CD8-positive, alpha-beta memory T cell (primary cell): ENCODE data around the gene MYO1D. TPM values are rescaled to one million over a fixed set of nuclear protein-coding genes. Genes with fewer than 3 reads are reported as not detected.

Source experiments
- CTCF ChIA-PET: fragments of 350-600 bp; sonication (Branson Sonifier 250); formaldehyde crosslinking; loops from one replicate; lab custom pipeline; 2021; ENCODE audit warnings: antibody characterized with exemption; lab: Charles Lee
- POLR2A ChIA-PET: fragments of 350-600 bp; sonication (Branson Sonifier 250); formaldehyde crosslinking; loops from one replicate; lab custom pipeline; 2021; ENCODE audit warnings: antibody characterized with exemption; lab: Charles Lee
- DNase-seq, 5 donors: peaks; one replicate each; pipeline versions ENCODE4 v3.0.0 to v3.0.0-alpha.2; 2020 to 2022; ENCODE audit warnings: mixed read lengths in 1 of 5
- H3K27ac ChIP-seq: one replicate; pipeline ENCODE4 v1.7.0; 2013; ENCODE audit warnings: low read depth, mild to moderate bottlenecking, low read length, moderate library complexity
- H3K27me3 ChIP-seq: 2 replicates; pipeline ENCODE4 v1.7.0; 2013; ENCODE audit warnings: low read length, mild to moderate bottlenecking; ENCODE audit not compliant: insufficient read depth, poor library complexity, severe bottlenecking
- H3K36me3 ChIP-seq: 2 replicates; pipeline ENCODE4 v1.7.0; 2013; ENCODE audit warnings: mild to moderate bottlenecking, low read length, moderate library complexity; ENCODE audit not compliant: insufficient read depth
- H3K4me1 ChIP-seq: 2 replicates; pipeline ENCODE4 v1.7.0; 2013; ENCODE audit warnings: mild to moderate bottlenecking, low read length, moderate library complexity; ENCODE audit not compliant: insufficient read depth
- H3K4me3 ChIP-seq: 2 replicates; pipeline ENCODE4 v1.7.0; 2013; ENCODE audit warnings: mild to moderate bottlenecking, low read length
- H3K9me3 ChIP-seq: 2 replicates; pipeline ENCODE4 v1.7.0; 2013; ENCODE audit warnings: mild to moderate bottlenecking, low read length
- H3K27ac Mint-ChIP-seq, 8 donors: one replicate each; pipeline ENCODE4 v1.8.0; 2020 to 2021; ENCODE audit warnings: mixed read lengths in 8 of 8, mild to moderate bottlenecking in 6 of 8, inconsistent platforms in 3 of 8, moderate library complexity in 3 of 8
- H3K27me3 Mint-ChIP-seq, 2 donors: one replicate each; pipeline ENCODE4 v1.8.0; 2020 to 2021; ENCODE audit warnings: mixed read lengths in 2 of 2, mild to moderate bottlenecking in 1 of 2, moderate library complexity in 1 of 2
- H3K36me3 Mint-ChIP-seq, 3 donors: one replicate each; pipeline ENCODE4 v1.8.0; 2020 to 2021; ENCODE audit warnings: mixed read lengths in 3 of 3, inconsistent platforms in 1 of 3, mild to moderate bottlenecking in 1 of 3
- H3K4me1 Mint-ChIP-seq, 3 donors: one replicate each; pipeline ENCODE4 v1.8.0; 2020 to 2021; ENCODE audit warnings: mixed read lengths in 3 of 3, inconsistent platforms in 1 of 3, mild to moderate bottlenecking in 1 of 3
- H3K4me3 Mint-ChIP-seq, 7 donors: one replicate each; pipeline ENCODE4 v1.8.0; 2020 to 2021; ENCODE audit warnings: mixed read lengths in 7 of 7, mild to moderate bottlenecking in 6 of 7, moderate library complexity in 4 of 7, inconsistent platforms in 2 of 7
- H3K9me3 Mint-ChIP-seq, 5 donors: one replicate each; pipeline ENCODE4 v1.8.0; 2020 to 2022; ENCODE audit warnings: mixed read lengths in 5 of 5, mild to moderate bottlenecking in 3 of 5, moderate library complexity in 2 of 5, inconsistent platforms in 1 of 5
- polyA plus RNA-seq: library from polyadenylated mRNA; unstranded; fragments of 300-500 nt; fragmentation: Illumina TruSeq; gene quantifications from one replicate; pipeline ENCODE4 v1.2.3, GENCODE V29; 2021
- total RNA-seq, 2 experiments: library from RNA; stranded (reverse); gene quantifications; one replicate each; pipeline ENCODE4 v1.2.3, GENCODE V29; 2021

MYO1D gene
- total and polyA plus RNA-seq, 3 experiments from 2014 or later = 9.0 to 15.8 (median 11.5) TPM

DNA sequence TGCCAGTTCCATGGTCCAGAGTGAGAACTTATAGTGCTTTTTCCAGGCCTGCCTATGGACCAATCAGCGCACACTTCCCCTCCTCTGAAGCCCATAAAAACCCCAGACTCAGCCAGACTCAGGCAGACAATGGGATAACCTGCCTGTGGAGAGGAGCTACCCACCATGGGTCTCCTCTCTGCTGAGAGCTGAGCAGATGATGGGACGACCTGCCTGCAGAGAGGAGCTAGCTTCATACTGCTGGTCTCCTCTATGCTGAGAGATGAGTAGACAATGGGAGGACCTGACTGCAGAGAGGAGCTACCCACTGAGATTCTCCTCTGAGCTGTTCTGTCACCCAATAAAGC is 144.7 kb downstream of the MYO1D start:
- ChIA-PET POLR2A (no interaction called here), CTCF (no interaction called here)
- H3K36me3 Mint-ChIP-seq = peaks cover 4 to 11% (median 5%) of the 10 kb centered on the region in 3 donors
- H3K27me3 Mint-ChIP-seq = no peaks in the 10 kb centered on the region
- no peaks in the 10 kb centered on the region for H3K4me1 ChIP-seq
- no peak for DNase-seq
- no peak overlapping the region for H3K27ac ChIP-seq
- no peaks in the 10 kb centered on the region for H3K4me1 Mint-ChIP-seq
- no peaks in the 10 kb centered on the region for H3K9me3 Mint-ChIP-seq
- H3K9me3 ChIP-seq = no peaks in the 10 kb centered on the region
- H3K27me3 ChIP-seq = no peaks in the 10 kb centered on the region
- no peaks in the 10 kb centered on the region for H3K36me3 ChIP-seq
- no peak overlapping the region for H3K27ac Mint-ChIP-seq
- H3K4me3 ChIP-seq = no peak overlapping the region
- no peak overlapping the region for H3K4me3 Mint-ChIP-seq

DNA sequence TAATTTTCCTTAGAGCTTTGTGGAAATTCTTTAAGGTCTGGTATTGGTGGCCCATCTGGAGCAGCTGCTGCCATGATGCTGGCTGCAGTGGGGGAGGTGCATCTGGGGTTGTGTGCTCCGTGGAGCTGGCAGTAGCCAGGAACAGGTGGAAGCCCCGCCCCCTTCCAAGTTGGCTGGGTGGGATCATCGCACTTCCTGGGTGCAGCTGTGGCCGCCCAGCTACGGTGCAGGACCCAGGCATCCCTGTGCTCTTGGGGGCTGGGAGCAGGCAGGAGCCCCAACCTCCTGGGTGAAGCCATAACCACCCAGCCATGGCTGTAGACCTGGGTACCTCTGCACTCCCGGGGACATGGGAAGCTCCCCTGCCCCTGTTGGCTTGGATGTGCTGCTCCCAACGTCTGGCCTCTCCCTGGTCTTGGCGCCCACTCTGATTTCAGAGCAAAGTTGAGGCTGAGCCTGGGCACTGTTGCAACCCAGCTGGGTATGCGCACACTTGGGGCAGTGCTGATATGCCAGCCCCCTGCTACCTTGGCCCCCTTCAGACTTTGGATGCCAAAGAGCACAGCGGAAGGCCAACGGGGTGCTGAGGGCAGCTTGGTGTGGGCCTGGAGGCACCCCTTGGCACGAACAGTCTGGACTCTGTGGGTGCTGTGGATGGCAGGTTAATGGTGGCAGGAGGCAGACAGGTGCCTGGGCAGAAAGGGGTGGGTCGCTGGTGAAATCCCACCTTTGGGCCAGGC is 145.2 kb downstream of the MYO1D start:
- Mint-ChIP-seq H3K4me1 (no peaks in the 10 kb centered on the region), H3K9me3 (no peaks in the 10 kb centered on the region), H3K4me3 (no peak overlapping the region), H3K36me3 (peaks cover 3 to 8% (median 4%) of the 10 kb centered on the region in 3 donors), H3K27me3 (no peaks in the 10 kb centered on the region), H3K27ac (peak overlapping the region in 1 of 8 donors; percentile 58)
- Histone ChIP-seq H3K27me3 (no peaks in the 10 kb centered on the region), H3K4me3 (no peak overlapping the region), H3K36me3 (no peaks in the 10 kb centered on the region), H3K4me1 (no peaks in the 10 kb centered on the region), H3K9me3 (no peaks in the 10 kb centered on the region), H3K27ac (no peak overlapping the region)
- CTCF ChIA-PET = no interaction called here
- no peak for DNase-seq
- POLR2A ChIA-PET = no interaction called here

DNA sequence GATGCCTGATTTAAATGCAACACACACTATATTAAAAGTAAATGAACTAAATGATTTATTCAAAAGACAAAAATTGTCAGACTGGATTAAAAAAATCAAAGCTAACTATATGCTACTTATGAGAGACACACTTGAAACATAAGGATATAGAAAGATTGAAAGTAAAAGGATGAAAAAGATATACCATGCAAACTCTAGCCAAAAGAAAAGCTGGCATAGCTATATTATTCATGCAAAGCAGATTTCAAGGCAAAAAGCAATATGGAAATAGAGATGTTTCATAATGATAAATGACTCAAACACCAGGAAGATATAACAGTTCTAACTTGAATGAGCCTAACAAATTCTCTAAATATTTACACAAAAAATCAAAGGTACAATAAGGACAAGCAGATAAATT is 149.2 kb downstream of the MYO1D start:
- Histone ChIP-seq H3K9me3 (no peaks in the 10 kb centered on the region), H3K36me3 (no peaks in the 10 kb centered on the region), H3K27me3 (no peaks in the 10 kb centered on the region), H3K27ac (no peak overlapping the region), H3K4me3 (no peak overlapping the region), H3K4me1 (no peaks in the 10 kb centered on the region)
- POLR2A ChIA-PET = no interaction called here
- Mint-ChIP-seq H3K36me3 (peaks cover 6 to 14% (median 14%) of the 10 kb centered on the region in 3 donors), H3K27ac (peak overlapping the region in 1 of 8 donors; percentile 47), H3K4me3 (no peak overlapping the region), H3K4me1 (no peaks in the 10 kb centered on the region), H3K27me3 (no peaks in the 10 kb centered on the region), H3K9me3 (peaks cover 2 to 7% (median 6%) of the 10 kb centered on the region in 5 donors)
- CTCF ChIA-PET = no interaction called here
- no peak for DNase-seq

DNA sequence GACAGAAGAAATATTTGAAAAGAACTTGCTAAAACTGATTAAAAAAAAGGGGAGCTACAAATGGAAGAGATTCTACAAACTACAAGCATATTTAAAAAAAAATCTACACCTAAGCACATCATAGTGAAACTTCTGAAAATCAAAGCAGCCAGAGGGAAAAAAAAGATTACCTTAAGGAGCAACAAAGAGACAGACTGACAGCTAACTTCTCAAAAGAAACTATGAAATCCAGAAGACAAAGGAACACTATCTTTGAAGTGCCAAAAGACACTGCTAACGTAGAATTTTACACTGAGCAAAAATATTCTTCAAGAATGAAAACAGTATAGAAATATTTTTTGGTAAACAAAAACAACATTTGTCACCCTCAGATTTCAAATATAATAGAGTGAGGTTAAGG is 151.2 kb downstream of the MYO1D start:
- Mint-ChIP-seq H3K4me1 (no peaks in the 10 kb centered on the region), H3K27me3 (no peaks in the 10 kb centered on the region), H3K4me3 (no peak overlapping the region), H3K27ac (peak overlapping the region in 2 of 8 donors; percentile 2 to 11), H3K9me3 (peaks cover 2 to 7% (median 6%) of the 10 kb centered on the region in 5 donors), H3K36me3 (peaks cover 7 to 14% (median 14%) of the 10 kb centered on the region in 3 donors)
- Histone ChIP-seq H3K4me1 (no peaks in the 10 kb centered on the region), H3K27ac (no peak overlapping the region), H3K9me3 (no peaks in the 10 kb centered on the region), H3K27me3 (no peaks in the 10 kb centered on the region), H3K36me3 (no peaks in the 10 kb centered on the region), H3K4me3 (no peak overlapping the region)
- no peak for DNase-seq
- POLR2A ChIA-PET = no interaction called here
- CTCF ChIA-PET = no interaction called here

DNA sequence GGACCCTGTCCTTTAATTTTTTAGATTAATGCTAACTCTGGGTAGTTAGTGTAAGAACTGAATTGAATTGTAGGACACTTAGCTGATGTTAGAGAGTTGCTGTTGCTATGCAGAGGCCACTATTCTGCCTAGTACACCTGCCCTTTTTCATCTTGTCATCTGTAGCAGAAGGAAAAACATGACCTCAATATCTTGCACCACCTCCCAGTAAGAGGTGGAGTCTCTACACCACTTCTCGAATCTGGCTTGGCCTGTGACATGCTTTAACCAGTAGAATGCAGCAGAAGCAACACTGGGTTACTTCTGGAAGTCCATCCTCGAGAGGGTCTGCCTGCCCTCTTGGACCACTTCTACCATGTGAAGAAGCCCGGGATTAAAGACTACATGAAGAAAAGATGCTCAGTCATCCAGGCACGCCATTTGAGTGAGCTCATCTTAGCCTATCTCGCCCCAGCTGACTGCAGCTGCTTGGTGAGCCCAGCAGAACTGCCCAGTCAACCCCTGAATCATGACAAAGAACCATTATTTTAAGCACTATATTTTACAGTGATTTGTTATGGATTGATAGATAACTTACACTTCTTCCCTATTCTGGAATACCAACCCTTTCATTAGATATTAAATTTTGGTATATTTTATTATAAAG is 153.5 kb downstream of the MYO1D start:
- H3K27ac Mint-ChIP-seq = no peak overlapping the region
- H3K4me3 ChIP-seq = no peak overlapping the region
- no peaks in the 10 kb centered on the region for H3K36me3 ChIP-seq
- no peaks in the 10 kb centered on the region for H3K27me3 ChIP-seq
- ChIA-PET POLR2A (no interaction called here), CTCF (no interaction called here)
- no peak overlapping the region for H3K4me3 Mint-ChIP-seq
- H3K36me3 Mint-ChIP-seq = peaks cover 5 to 25% (median 19%) of the 10 kb centered on the region in 3 donors
- no peaks in the 10 kb centered on the region for H3K9me3 ChIP-seq
- peaks cover 2 to 7% (median 6%) of the 10 kb centered on the region in 5 donors for H3K9me3 Mint-ChIP-seq
- no peak for DNase-seq
- H3K27me3 Mint-ChIP-seq = no peaks in the 10 kb centered on the region
- no peaks in the 10 kb centered on the region for H3K4me1 Mint-ChIP-seq
- no peaks in the 10 kb centered on the region for H3K4me1 ChIP-seq
- no peak overlapping the region for H3K27ac ChIP-seq

DNA sequence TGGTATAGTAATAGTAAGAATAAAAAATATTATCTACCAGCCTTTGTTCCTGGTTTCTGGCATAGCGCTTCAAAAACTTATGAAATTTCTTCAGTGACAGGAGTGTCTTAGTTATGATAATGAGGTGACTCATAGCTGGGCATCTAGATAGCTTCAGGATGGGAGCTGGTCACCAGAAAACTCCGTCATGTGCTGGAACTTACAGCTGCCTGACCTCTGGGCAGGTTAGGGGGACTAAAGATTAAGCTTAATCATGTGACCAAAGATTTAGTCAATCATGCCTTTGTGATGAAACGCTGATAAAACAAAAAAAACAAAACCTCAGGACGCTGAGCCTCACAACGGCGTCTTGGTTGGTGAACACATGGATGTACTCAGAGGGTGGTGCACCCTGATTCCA is 154.2 kb downstream of the MYO1D start:
- H3K4me3 Mint-ChIP-seq = no peak overlapping the region
- peaks cover 2 to 7% (median 6%) of the 10 kb centered on the region in 5 donors for H3K9me3 Mint-ChIP-seq
- Histone ChIP-seq H3K27ac (no peak overlapping the region), H3K9me3 (no peaks in the 10 kb centered on the region), H3K4me1 (no peaks in the 10 kb centered on the region), H3K27me3 (no peaks in the 10 kb centered on the region), H3K36me3 (no peaks in the 10 kb centered on the region), H3K4me3 (no peak overlapping the region)
- H3K27me3 Mint-ChIP-seq = no peaks in the 10 kb centered on the region
- H3K4me1 Mint-ChIP-seq = no peaks in the 10 kb centered on the region
- ChIA-PET CTCF (no interaction called here), POLR2A (no interaction called here)
- no peak overlapping the region for H3K27ac Mint-ChIP-seq
- H3K36me3 Mint-ChIP-seq = peaks cover 5 to 25% (median 21%) of the 10 kb centered on the region in 3 donors
- DNase-seq = no peak

DNA sequence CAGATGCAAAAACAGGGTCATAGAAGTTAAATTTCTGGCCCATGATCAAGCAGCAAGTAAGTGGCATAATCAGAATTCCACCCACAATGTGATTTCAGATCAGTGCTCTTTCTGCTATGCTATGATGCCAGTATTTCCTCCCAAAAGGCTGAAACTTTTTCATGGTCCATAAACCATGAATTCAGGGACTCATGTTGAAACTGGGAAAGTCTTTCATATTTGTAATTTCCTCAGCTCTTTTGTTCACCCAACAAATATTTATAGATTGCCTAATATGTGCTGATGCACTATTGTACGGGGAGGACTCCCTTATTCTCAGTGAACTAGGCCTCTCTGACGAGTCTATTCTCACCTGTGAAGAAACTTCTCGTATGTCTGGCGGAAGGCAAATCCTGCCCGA is 156.3 kb downstream of the MYO1D start:
- H3K4me3 ChIP-seq = no peak overlapping the region
- no peak overlapping the region for H3K27ac ChIP-seq
- ChIA-PET CTCF (no interaction called here), POLR2A (no interaction called here)
- H3K36me3 ChIP-seq = no peaks in the 10 kb centered on the region
- Mint-ChIP-seq H3K9me3 (peaks cover 2 to 5% (median 4%) of the 10 kb centered on the region in 5 donors), H3K36me3 (peaks cover 5 to 21% (median 18%) of the 10 kb centered on the region in 3 donors), H3K27ac (no peak overlapping the region), H3K27me3 (no peaks in the 10 kb centered on the region), H3K4me3 (no peak overlapping the region), H3K4me1 (no peaks in the 10 kb centered on the region)
- no peak for DNase-seq
- H3K9me3 ChIP-seq = no peaks in the 10 kb centered on the region
- H3K4me1 ChIP-seq = no peaks in the 10 kb centered on the region
- H3K27me3 ChIP-seq = no peaks in the 10 kb centered on the region

DNA sequence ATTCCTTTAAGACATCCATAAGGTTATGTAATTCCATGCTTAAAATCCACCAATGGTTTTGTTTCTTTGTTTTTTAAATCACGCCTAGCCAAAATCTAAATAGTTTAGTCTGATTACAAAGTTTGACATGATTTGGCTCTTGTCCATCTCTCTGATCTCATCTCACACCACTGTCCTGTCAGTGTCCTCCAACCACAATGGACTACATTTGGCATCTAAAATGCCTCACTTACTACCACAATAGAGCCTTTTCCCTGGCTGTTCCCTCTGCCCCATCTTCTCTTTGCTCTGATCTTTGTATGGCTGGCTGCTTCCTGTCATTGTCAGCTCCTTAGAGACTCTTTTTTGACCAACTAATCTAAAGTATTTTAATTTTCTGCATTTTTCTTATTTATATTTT is 157.2 kb downstream of the MYO1D start:
- H3K9me3 Mint-ChIP-seq = no peaks in the 10 kb centered on the region

More for the DNA sequence above, 157.2 kb downstream of the MYO1D start:
- peaks cover 0 to 4% (median 2%) of the 10 kb centered on the region in 3 donors for H3K4me1 Mint-ChIP-seq
- POLR2A ChIA-PET = no interaction called here
- Histone ChIP-seq H3K4me1 (no peaks in the 10 kb centered on the region), H3K27me3 (no peaks in the 10 kb centered on the region), H3K9me3 (no peaks in the 10 kb centered on the region), H3K27ac (no peak overlapping the region), H3K4me3 (no peak overlapping the region), H3K36me3 (no peaks in the 10 kb centered on the region)
- H3K4me3 Mint-ChIP-seq = no peak overlapping the region
- CTCF ChIA-PET = no interaction called here
- peaks cover 3 to 15% (median 11%) of the 10 kb centered on the region in 3 donors for H3K36me3 Mint-ChIP-seq
- H3K27me3 Mint-ChIP-seq = no peaks in the 10 kb centered on the region
- no peak overlapping the region for H3K27ac Mint-ChIP-seq
- no peak for DNase-seq
